Measurements from ENCODE around the gene BRINP1.

- TF ChIP-seq CTCF (conservative IDR thresholded peaks at IDR 0.05 in 1 of 2, IDR thresholded peaks at IDR 0.05 in 1 of 2; ENCODE audit: low read depth in 1 of 2, low read length in 2 of 2) (no peak), EZH2 (IDR thresholded peaks at IDR 0.05; ENCODE audit: low read length, missing control alignments) (no peak)
These were observed 47.6 kb upstream of the BRINP1 start for GRCh38 chr9:119416793-119417192.

Data from fibroblast of lung (primary cell).